ENCODE data around the gene NUP43. TPM values are rescaled to one million over a fixed set of nuclear protein-coding genes. Genes with fewer than 3 reads are reported as not detected.

Gene NUP43
- total and polyA plus RNA-seq, 2 donors (not counting 1 experiment from before 2014, with no cell fraction given) = 12.9 to 75.7 TPM

- intact Hi-C loops (cut with micrococcal nuclease) = no loop called here
- CTCF ChIA-PET = interaction anchor here (1.3 kb wide), 1 partner anchor 11 kb away, joined by 3 read pairs; the partner anchor contains the start of gene LATS1
- no peak for ATAC-seq (ENCODE audit: low read depth)
Measured at GRCh38 chr6:149727793-149728498, 18.4 kb downstream of the NUP43 start.

More at GRCh38 chr6:149727793-149728498, 18.4 kb downstream of the NUP43 start:
- Histone ChIP-seq H3K4me2 (replicated peaks; ENCODE audit: low read depth, low read length, poor library complexity, severe bottlenecking) (peak overlapping the region; percentile 23), H3K27me3 (replicated peaks in 1 of 4; ENCODE audit: control extremely low read depth in 1 of 4, control insufficient read depth in 3 of 4, insufficient read depth in 4 of 4, low read length in 3 of 4) (no peaks in the 10 kb centered on the region), H4K20me1 (ENCODE audit: control insufficient read depth, insufficient read depth, low read length, poor library complexity, severe bottlenecking) (no peaks in the 10 kb centered on the region), H2AFZ (ENCODE audit: insufficient read depth, low read depth, low read length, poor library complexity, severe bottlenecking) (no peak overlapping the region), H3K79me2 (ENCODE audit: control insufficient read depth, insufficient read depth, low read length) (no peaks in the 10 kb centered on the region), H3K9me3 (ENCODE audit: control extremely low read depth in 1 of 3, control insufficient read depth in 2 of 3, insufficient read depth in 1 of 3, low read length in 2 of 3) (no peaks in the 10 kb centered on the region), H3K4me3 (ENCODE audit: control extremely low read depth in 1 of 5, extremely low read depth in 1 of 5, insufficient read depth in 1 of 5, low read depth in 2 of 5, low read length in 4 of 5) (no peak overlapping the region), H3K36me3 (replicated peaks in 1 of 2; ENCODE audit: control extremely low read depth in 1 of 2, control insufficient read depth in 1 of 2, extremely low read depth in 1 of 2, insufficient read depth in 2 of 2, low read length in 1 of 2) (peaks cover 3 to 42% of the 10 kb centered on the region in 2 experiments), H3K4me1 (ENCODE audit: control insufficient read depth in 2 of 2, insufficient read depth in 2 of 2, low read length in 2 of 2) (peaks cover 8 to 11% of the 10 kb centered on the region in 2 donors), H3K27ac (ENCODE audit: low read length in 2 of 2) (peak overlapping the region in 1 of 2 donors; percentile 56), H3K9ac (ENCODE audit: low read length) (no peak overlapping the region)
- POLR2A ChIA-PET = no interaction called here
- H3K4me3 Mint-ChIP-seq = no peak overlapping the region
- no peaks in the 10 kb centered on the region for H3K9me3 Mint-ChIP-seq (ENCODE audit: insufficient read depth)
- peaks cover 8% of the 10 kb centered on the region for H3K4me1 Mint-ChIP-seq
- WGBS (ENCODE audit: insufficient coverage) = no CpG with 5 or more reads among the region's 4 CpGs
- no peak for TF ChIP-seq CTCF (IDR thresholded peaks at IDR 0.05)
- no peak for TF ChIP-seq EZH2 (IDR thresholded peaks at IDR 0.05; ENCODE audit: borderline replicate concordance, insufficient read depth, low read depth, low read length, poor library complexity, severe bottlenecking)
- no peak overlapping the region for H3K27ac Mint-ChIP-seq
- no peaks in the 10 kb centered on the region for H3K27me3 Mint-ChIP-seq
- no peak for DNase-seq

Data from B cell (primary cell).